Activated naive CD8-positive, alpha-beta T cell treated with anti-CD3 and anti-CD28 coated beads for 36 hours (primary cell): ENCODE data around the gene THSD7B. TPM values are rescaled to one million over a fixed set of nuclear protein-coding genes. Genes with fewer than 3 reads are reported as not detected.

Experiments used
- DNase-seq: peaks from one replicate; pipeline ENCODE4 v3.0.0; 2021
- H3K27ac Mint-ChIP-seq: one replicate; pipeline ENCODE4 v1.8.0; 2022; ENCODE audit warnings: mild to moderate bottlenecking, moderate library complexity, mixed read lengths
- H3K27me3 Mint-ChIP-seq: one replicate; pipeline ENCODE4 v1.8.0; 2022; ENCODE audit warnings: mild to moderate bottlenecking, mixed read lengths
- H3K36me3 Mint-ChIP-seq: one replicate; pipeline ENCODE4 v1.8.0; 2021; ENCODE audit warnings: mild to moderate bottlenecking, mixed read lengths
- H3K4me1 Mint-ChIP-seq: one replicate; pipeline ENCODE4 v1.8.0; 2021; ENCODE audit warnings: mixed read lengths
- H3K4me3 Mint-ChIP-seq: one replicate; pipeline ENCODE4 v1.8.0; 2022; ENCODE audit warnings: mild to moderate bottlenecking, moderate library complexity, mixed read lengths
- H3K9me3 Mint-ChIP-seq: one replicate; pipeline ENCODE4 v1.8.0; 2022; ENCODE audit warnings: mixed read lengths
- total RNA-seq, 2 experiments: library from RNA; stranded (reverse); gene quantifications; one replicate each; pipeline ENCODE4 v1.2.3, GENCODE V29; 2021

Gene THSD7B
- total RNA-seq, 2 experiments from 2014 or later, result not detected

DNA sequence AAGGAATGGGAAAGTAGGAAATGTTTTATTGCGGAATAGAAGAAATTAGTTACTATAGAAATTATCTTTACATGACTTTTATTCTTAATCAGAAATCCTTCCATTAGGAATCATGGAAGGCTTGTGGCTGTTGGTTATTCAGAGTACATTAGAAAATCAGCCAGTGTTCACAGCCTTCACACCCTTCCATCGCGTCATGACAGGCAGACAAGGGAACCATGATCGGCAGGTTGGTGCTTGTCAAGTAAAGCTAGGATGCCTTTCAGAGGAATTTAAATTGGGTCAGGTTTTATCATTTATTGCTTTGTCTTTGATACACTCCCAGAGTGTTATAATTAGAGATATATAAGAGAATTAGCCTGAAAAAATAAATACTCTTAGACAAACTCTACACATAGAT lies 400.6 kb downstream of the THSD7B start:
- H3K9me3 Mint-ChIP-seq, result peaks cover 4% of the 10 kb centered on the region
- no peak overlapping the region for H3K27ac Mint-ChIP-seq
- DNase-seq, result no peak
- no peaks in the 10 kb centered on the region for H3K4me1 Mint-ChIP-seq
- H3K27me3 Mint-ChIP-seq, result no peaks in the 10 kb centered on the region
- H3K4me3 Mint-ChIP-seq, result no peak overlapping the region
- H3K36me3 Mint-ChIP-seq, result no peaks in the 10 kb centered on the region

DNA sequence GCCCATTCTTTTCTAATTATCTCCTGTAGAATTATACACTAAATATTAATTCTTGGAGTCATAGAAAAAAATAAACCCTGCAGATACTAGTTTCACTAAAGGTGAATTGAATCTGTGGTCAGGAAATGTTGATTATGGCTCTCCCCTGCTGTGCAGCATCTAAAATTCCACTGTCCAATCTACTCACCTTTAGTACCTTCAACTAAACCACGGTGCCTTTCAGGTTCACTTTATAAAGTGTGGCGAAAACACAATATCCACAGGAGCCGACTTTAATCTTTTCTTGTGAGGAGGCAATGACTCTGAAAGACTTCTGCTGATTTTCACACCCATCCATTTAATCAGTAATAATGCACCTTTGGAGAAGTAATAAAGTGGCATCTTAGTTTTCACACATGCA lies 402.3 kb downstream of the THSD7B start:
- no peaks in the 10 kb centered on the region for H3K36me3 Mint-ChIP-seq
- no peak overlapping the region for H3K4me3 Mint-ChIP-seq
- H3K27ac Mint-ChIP-seq, result no peak overlapping the region
- no peaks in the 10 kb centered on the region for H3K4me1 Mint-ChIP-seq
- H3K9me3 Mint-ChIP-seq, result peaks cover 4% of the 10 kb centered on the region
- DNase-seq, result no peak
- H3K27me3 Mint-ChIP-seq, result no peaks in the 10 kb centered on the region

DNA sequence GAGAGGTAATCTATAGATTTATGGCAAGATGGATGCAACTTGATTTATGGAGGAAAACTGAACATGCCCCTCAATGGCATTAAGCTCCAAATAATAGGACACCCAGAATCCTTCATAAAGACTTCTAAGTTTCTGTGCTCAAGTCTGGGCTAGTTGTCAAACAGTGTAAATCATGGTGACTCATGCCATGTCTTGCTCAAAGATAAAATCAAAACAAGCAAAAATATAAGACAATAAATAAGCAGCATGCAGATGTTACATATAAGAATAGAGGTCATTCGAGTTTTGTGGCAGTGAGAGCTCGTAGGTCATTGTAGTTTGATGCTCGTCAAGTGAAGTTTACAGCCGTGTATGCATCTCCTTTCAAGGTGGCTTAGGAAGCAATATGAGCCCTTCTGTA lies 403.2 kb downstream of the THSD7B start:
- H3K4me1 Mint-ChIP-seq, result no peaks in the 10 kb centered on the region

DNA sequence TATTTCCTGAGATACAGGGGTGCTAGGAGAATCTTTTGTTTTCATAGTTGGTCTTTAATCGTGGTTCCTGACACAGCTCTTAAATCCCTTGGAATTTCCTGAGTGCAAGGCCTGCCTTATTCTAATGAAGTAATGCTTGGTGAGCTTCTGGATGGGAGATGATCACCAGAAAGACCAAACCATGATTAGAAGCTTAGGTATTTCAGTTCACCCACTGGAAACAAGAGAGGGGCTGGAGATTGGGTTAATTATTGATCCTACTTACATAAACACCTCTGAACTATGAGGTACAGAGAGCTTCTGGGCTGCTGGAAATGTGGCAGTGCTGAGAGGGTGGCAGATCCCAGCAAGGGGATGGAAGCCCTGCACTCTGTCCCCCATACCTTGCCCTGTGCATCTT lies 406.8 kb downstream of the THSD7B start:
- H3K9me3 Mint-ChIP-seq, result no peaks in the 10 kb centered on the region
- no peaks in the 10 kb centered on the region for H3K36me3 Mint-ChIP-seq
- H3K4me3 Mint-ChIP-seq, result no peak overlapping the region
- no peaks in the 10 kb centered on the region for H3K27me3 Mint-ChIP-seq
- no peak for DNase-seq
- H3K4me1 Mint-ChIP-seq, result no peaks in the 10 kb centered on the region
- no peak overlapping the region for H3K27ac Mint-ChIP-seq

More for the DNA sequence above, 403.2 kb downstream of the THSD7B start:
- no peaks in the 10 kb centered on the region for H3K27me3 Mint-ChIP-seq
- no peak overlapping the region for H3K4me3 Mint-ChIP-seq
- H3K27ac Mint-ChIP-seq, result no peak overlapping the region
- no peaks in the 10 kb centered on the region for H3K36me3 Mint-ChIP-seq
- no peak for DNase-seq
- H3K9me3 Mint-ChIP-seq, result peaks cover 4% of the 10 kb centered on the region

DNA sequence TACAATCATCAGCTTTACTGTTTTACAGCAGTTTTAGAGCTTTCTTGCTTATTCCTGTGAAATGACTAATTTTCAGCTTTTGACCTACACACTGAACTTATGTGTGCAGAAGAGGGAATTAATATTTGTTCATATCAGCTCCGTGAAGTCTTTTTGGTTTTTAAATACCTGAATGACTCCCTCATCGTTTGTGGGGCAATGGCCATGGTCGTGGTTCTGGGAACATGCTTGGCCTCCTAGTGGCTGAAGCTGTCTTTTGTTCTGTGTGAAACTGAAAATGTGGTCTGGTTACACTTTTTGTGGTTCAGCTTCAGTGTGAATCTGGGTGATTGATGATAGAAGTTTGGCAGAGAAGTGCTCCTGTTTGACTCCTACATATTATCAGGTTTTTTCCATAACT lies 408.1 kb downstream of the THSD7B start:
- no peaks in the 10 kb centered on the region for H3K36me3 Mint-ChIP-seq
- no peak overlapping the region for H3K4me3 Mint-ChIP-seq
- no peaks in the 10 kb centered on the region for H3K27me3 Mint-ChIP-seq
- DNase-seq, result no peak
- no peaks in the 10 kb centered on the region for H3K9me3 Mint-ChIP-seq
- H3K27ac Mint-ChIP-seq, result no peak overlapping the region
- H3K4me1 Mint-ChIP-seq, result no peaks in the 10 kb centered on the region

DNA sequence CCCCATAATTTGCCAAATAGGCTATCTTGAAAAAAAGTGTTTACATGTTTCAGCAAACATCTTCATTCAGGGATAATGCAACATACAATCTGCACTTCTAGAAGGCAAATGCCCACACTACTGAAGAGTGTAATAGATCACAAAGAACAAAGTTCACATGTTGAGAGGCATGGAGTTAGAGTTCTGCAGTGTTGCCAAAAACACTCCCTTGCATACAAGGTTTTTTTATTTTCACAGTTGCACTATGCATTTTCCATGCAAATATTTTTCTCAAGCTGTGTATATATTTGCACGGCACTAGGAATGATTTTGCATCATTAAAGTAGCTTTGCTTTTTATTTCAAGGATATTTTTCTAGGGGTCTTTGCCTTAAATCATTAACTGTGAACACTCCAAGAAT lies 409.9 kb downstream of the THSD7B start:
- no peak for DNase-seq
- Mint-ChIP-seq H3K27me3 (peaks cover 5% of the 10 kb centered on the region), H3K9me3 (no peaks in the 10 kb centered on the region), H3K27ac (no peak overlapping the region), H3K4me3 (no peak overlapping the region), H3K4me1 (no peaks in the 10 kb centered on the region), H3K36me3 (no peaks in the 10 kb centered on the region)

DNA sequence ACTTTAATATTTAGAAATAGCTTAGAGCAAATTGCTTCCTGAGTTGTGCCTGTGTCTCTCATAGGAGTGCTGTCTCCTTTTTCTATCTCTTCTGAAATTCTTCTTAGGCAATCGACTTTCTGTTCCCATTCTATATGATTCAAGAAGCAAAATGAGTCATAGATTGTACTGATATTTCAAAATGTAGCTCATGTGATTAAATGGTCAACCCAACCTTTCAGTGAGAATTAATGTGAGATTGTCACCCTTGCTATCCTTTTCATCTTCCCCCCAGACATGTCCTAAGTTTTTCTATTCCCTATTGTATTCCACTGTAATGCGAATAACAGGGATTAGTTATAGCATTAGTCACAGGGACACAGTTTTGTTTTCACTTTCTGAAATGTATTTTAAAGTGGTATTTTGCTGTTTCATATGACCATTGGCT lies 413.6 kb downstream of the THSD7B start:
- no peaks in the 10 kb centered on the region for H3K36me3 Mint-ChIP-seq
- peaks cover 5% of the 10 kb centered on the region for H3K27me3 Mint-ChIP-seq
- H3K4me3 Mint-ChIP-seq, result no peak overlapping the region
- no peaks in the 10 kb centered on the region for H3K9me3 Mint-ChIP-seq
- DNase-seq, result no peak
- H3K27ac Mint-ChIP-seq, result no peak overlapping the region
- no peaks in the 10 kb centered on the region for H3K4me1 Mint-ChIP-seq

DNA sequence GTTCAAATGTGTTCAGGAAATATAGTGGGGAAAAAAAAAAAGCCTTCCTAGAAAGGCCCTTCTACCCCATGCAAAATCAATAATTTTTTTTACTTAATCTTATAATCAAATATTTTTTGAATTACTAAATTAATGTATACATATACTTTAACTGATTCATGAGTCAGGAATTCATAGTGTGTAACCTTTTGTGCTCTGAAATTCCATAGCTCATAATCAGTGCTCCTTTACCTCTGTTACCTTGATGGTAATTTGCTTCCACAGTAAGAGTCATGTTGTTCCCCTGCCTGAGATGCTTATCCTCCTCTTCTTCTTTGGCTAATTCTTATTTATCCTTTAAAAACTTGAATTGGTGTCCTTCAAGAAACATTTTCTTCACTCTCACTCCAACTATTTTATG lies 414.2 kb downstream of the THSD7B start:
- Mint-ChIP-seq H3K36me3 (no peaks in the 10 kb centered on the region), H3K27ac (no peak overlapping the region), H3K27me3 (peaks cover 5% of the 10 kb centered on the region), H3K4me3 (no peak overlapping the region), H3K9me3 (no peaks in the 10 kb centered on the region), H3K4me1 (no peaks in the 10 kb centered on the region)
- DNase-seq, result no peak

DNA sequence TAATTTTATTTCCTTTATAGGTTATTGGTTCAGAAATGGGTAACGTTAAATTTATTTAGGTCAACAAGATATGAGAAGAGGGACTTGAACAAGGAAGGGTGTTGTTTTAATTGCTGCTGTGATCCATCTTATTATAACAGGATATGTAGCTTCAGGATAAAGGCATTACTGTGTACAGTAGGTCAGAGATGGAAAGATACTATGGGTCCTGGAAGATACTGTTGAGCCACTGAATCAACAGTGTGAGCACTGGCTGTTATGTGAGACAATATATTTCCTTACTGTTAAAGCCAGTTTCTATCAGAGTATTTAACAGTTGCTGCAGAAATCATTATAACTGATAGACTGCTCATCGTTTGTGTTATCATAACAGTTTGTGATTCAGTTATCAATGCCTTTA lies 414.7 kb downstream of the THSD7B start:
- H3K4me3 Mint-ChIP-seq, result no peak overlapping the region
- H3K9me3 Mint-ChIP-seq, result no peaks in the 10 kb centered on the region
- no peak for DNase-seq
- no peaks in the 10 kb centered on the region for H3K4me1 Mint-ChIP-seq
- H3K36me3 Mint-ChIP-seq, result no peaks in the 10 kb centered on the region
- H3K27ac Mint-ChIP-seq, result no peak overlapping the region
- peaks cover 5% of the 10 kb centered on the region for H3K27me3 Mint-ChIP-seq

DNA sequence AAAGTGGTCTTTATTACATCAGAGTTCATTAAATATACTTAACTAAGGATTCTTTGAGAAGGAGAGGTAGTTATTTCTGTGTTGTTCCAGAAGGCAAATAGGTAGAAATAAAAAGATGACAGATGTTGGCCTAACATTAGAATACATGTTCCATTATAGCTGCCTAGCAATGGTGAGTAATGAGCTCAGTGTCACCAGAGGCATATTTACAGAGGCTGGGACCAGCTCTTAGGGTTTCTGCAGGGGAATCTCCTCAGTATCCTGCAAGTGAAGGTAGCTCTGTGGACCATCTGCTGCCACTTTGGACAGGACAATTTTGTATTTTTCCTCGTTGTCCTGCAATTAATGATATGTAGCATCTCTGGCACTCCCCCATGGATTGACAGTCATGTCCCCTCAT lies 416.0 kb downstream of the THSD7B start:
- Mint-ChIP-seq H3K27ac (no peak overlapping the region), H3K4me3 (no peak overlapping the region), H3K36me3 (no peaks in the 10 kb centered on the region), H3K9me3 (peaks cover 1% of the 10 kb centered on the region), H3K4me1 (no peaks in the 10 kb centered on the region), H3K27me3 (peaks cover 5% of the 10 kb centered on the region)
- DNase-seq, result no peak

DNA sequence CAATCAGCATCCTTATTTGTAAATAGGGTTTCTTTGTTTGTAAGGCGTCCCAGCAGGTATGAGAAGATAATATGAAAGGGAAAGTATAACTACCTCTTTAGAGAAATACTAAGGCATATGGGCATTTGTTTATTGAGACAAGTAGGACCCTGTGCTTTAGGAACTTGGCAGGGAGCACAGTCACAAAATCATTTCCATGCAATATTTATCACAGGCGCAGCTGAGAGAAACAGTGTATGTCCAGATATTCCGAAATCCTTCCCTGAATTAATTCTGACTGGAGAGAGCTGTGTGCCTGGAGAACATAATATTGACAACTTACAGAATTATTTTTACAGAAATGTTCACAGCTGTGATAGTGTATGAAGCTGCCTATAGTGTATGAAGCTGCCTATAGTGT lies 416.7 kb downstream of the THSD7B start:
- no peak for DNase-seq
- no peak overlapping the region for H3K4me3 Mint-ChIP-seq
- no peaks in the 10 kb centered on the region for H3K4me1 Mint-ChIP-seq
- peaks cover 1% of the 10 kb centered on the region for H3K9me3 Mint-ChIP-seq
- H3K27ac Mint-ChIP-seq, result no peak overlapping the region
- H3K27me3 Mint-ChIP-seq, result peaks cover 5% of the 10 kb centered on the region
- H3K36me3 Mint-ChIP-seq, result no peaks in the 10 kb centered on the region

DNA sequence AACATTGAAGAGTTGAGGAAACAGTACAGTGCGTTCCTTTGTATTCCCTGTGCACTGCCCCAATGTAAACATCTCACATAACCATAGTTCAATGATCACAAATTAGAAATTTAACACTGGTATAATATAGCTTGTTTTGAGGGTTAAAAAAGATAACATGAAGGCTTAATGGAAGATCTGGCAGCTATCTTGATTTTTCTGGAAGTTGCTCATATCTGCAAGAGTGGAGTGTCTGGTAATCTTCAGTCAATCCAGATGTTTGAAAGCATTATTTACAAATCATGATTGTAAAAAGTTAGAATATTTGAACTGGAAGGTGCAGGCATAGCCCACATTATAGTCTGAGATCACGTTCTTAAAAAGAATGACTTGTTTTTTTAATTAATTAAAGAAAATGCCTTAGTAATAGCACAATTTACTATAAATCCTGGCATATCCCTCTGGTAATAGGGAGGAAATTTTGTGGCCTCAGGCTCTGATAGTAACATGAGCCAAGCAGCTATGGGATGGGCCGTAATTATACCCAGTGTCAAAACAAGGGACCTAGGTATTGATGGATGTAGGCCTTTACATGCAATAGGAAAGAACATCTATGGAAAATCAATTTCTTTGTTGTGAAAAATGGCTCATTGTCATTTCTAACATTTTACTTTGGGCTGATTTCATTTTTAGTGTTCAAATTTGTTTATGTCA lies 418.0 kb downstream of the THSD7B start:
- Mint-ChIP-seq H3K9me3 (peaks cover 1% of the 10 kb centered on the region), H3K27me3 (peaks cover 5% of the 10 kb centered on the region), H3K4me3 (no peak overlapping the region), H3K36me3 (no peaks in the 10 kb centered on the region), H3K4me1 (no peaks in the 10 kb centered on the region), H3K27ac (no peak overlapping the region)
- DNase-seq, result no peak

DNA sequence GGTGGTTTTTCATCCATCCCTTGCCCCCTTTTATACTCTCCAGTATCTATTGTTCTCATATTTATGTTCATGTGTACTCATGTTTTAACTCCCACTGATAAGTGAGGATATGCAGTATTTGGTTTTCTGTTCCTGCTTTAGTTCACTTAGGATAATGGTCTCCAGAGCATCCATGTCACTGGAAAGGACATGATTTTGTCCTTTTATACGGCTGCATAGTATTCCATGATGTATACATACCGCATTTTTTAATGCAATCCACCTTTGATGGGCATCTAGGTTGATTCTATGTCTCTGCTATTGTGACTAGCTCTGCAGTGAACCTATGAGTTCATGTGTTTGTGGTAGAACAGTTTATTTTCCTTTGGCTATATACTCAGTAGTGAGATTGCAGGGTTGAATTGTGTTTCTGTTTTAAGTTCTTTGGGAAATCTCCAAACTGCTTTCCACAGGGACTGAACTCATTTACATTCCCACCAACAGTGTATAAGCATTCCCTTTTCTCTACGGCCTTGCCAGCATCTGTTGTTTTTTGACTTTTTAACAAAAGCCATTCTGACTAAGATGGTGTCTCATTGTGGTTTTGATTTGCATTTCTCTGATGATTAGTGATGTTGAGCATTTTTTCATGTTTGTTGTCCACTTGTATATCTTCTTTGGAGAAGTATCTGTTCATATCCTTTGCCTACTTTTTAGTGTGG lies 420.2 kb downstream of the THSD7B start:
- Mint-ChIP-seq H3K4me1 (no peaks in the 10 kb centered on the region), H3K27ac (no peak overlapping the region), H3K9me3 (peaks cover 1% of the 10 kb centered on the region), H3K36me3 (no peaks in the 10 kb centered on the region), H3K27me3 (no peaks in the 10 kb centered on the region), H3K4me3 (no peak overlapping the region)
- DNase-seq, result no peak

DNA sequence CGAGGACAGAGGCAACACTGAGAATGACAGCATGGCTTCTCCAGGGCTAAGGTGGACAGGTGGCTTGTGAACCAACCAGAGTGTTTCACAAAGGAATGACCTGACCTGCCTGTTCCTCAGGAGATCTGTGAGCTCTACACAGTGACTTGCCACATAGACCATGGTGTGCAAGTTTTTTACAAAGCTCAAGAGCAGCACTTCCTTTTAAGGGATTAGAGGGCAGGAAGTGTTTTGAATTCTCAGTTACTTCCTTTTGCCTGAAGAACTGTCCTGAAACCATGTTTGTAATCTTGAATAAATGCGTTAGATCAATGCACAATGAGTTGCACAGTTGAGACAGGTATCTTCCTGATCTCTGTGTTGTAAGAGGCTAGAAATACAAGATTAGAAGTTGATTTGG lies 421.9 kb downstream of the THSD7B start:
- Mint-ChIP-seq H3K4me3 (no peak overlapping the region), H3K4me1 (no peaks in the 10 kb centered on the region), H3K36me3 (no peaks in the 10 kb centered on the region), H3K27ac (no peak overlapping the region), H3K9me3 (peaks cover 1% of the 10 kb centered on the region), H3K27me3 (no peaks in the 10 kb centered on the region)
- DNase-seq, result no peak

DNA sequence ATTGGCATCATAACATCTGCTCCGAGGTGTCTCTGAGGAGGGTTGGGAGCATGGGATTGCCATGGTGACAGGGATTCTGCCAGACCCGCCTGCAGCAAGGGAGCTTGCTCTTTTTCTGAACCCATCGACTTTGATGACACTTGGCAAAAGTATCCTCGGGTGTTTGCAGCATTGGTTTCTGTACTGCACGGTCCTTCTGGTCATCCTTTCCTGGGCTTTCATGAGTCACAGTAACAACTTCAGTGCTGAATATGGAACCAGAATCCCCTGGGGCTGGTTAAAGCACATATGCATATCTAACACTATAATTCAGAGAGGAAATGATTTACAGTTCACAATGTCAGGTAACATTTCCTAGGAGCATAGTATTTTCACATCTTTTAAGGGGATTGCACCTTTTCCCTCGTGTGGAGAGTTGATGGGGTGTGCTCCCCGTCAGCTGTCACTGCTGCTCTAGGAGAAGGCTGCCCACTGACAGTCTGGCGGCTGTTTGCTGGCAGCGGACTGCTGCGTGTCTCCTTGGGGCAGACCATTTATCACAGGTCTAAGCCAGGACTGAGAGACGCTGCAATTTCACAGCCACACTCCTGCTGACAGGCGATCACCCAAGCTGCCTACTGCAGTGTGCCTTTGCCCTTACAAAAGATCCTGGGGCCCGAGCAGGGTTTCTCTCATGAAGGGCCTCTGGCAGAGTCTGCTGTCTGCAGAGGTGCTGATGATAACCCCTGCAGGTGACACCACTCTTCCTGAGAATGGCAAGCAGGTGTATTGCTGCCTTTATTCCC lies 425.3 kb downstream of the THSD7B start:
- Mint-ChIP-seq H3K27ac (no peak overlapping the region), H3K4me3 (no peak overlapping the region), H3K36me3 (no peaks in the 10 kb centered on the region), H3K9me3 (no peaks in the 10 kb centered on the region), H3K4me1 (no peaks in the 10 kb centered on the region), H3K27me3 (no peaks in the 10 kb centered on the region)
- DNase-seq, result no peak
